AG08396 (cell line): Measurements from ENCODE around the gene CD6.
"Not testable (repeated sequence)": the region's sequence is repeated elsewhere in the genome, so short reads cannot be mapped to it uniquely, and the experiment has no call there.

ENCODE experiments used
- DNase-seq: peaks from one replicate; pipeline ENCODE4 v3.0.0; 2012; ENCODE audit warnings: low spot score, mixed read lengths

The CD6 gene

GRCh38 chr11:61054513-61054912 lies 83.0 kb downstream of the CD6 start:
- no peak for DNase-seq

DNA sequence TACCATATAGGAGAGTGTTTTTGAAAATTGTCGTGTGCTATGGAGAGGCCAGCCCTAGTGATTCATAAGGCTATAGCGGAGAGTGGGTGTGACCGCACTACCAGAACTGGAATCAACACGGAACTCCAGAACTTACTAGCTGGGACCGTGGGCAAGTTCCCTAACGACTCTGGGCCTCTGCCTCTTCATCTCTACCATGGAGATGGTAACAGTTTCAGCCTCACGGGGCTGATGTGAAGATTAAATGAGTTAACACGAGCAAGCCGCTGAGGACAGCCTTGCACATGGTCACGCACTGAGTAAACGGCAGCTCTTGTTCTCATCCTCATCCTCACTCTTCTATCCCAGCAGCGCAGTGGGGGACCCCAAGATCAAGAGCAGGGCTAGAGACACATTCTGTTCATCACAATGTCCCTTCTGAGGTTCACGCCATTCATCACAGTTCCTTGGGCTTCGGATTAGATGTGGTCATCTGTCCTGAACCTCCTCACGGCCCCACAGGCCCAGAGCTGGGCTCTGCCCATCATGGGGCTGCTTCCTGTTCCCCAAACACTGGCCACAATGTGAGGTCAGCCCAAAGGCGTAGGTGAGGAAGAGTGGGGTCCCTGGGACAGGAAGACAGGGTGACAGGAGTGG lies 83.6 kb downstream of the CD6 start:
- DNase-seq, result no peak

DNA sequence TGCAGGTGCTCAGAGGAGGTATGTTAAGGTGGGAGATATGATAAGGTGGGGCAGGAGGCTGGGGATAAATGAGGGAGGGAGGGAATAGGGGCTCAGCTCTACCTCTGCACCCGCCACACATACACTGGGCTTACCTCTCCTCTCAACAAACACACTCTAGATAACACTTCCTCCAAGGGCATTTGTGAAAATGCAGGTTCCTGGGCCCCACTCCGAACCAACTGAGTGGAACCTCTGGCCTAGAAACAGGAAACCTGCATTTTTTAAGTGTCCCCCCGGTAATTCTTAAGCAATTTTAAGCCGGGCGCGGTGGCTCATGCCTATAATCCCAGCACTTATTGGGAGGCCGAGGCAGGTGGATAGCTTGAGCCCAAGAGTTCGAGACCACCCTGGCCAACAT lies 84.3 kb downstream of the CD6 start:
- no peak for DNase-seq

DNA sequence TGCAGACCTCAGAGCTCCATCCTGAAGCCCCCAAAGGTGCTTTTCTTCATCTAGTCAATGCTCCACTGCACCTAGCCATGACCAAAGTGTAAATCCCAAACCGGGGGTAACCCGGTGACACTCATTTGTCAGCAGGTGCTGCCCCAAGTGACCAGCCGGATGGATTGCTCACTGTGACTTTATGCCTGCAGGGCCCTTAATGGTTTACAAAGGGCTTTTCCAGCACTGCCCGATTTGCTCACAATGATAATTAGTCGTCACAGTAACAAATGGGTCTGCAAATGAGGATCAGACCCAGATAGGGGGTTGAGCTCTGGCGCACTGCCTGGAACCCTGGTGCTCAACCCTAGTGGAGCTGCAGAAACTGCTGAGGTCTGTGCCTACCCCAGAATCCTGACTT lies 85.1 kb downstream of the CD6 start:
- no peak for DNase-seq

DNA sequence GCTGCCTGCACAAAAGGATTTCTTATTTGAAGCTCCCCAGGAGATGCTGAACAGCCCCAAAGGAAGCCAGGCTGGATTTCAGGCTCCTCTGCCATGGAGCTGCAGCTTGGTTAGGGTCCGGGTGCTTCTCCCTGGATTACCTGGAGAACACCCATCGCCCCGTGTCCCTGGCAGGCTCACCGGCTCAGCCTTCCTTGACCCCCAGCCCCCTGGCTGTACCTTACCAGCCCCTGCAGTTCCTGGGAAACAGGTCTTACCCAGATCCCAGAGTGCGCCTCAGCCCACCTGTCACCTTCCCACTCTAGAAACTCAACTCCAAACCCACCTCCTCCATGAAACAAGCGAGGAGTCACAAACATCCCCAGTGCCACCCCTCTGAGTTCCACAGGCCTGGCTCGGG lies 85.5 kb downstream of the CD6 start:
- no peak for DNase-seq

DNA sequence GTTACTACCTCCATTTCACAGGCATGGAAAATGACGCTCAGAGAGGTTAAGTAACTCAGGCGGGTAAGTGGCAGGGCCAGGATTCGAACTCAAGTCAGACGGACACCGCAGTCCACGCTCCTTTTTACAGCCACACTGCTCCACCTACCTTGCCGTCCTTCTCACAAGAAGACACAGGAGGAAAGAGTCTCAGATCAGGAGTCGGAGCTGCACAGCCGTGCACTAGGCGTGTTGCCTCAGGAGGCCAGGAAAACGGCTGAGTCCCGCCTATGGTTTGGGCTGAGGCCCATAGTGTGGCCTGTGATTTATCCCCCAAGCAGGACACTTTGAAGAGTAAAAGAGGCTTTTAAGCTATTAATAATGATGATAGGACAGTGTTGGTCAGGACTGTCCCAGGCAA lies 86.1 kb downstream of the CD6 start:
- no peak for DNase-seq

DNA sequence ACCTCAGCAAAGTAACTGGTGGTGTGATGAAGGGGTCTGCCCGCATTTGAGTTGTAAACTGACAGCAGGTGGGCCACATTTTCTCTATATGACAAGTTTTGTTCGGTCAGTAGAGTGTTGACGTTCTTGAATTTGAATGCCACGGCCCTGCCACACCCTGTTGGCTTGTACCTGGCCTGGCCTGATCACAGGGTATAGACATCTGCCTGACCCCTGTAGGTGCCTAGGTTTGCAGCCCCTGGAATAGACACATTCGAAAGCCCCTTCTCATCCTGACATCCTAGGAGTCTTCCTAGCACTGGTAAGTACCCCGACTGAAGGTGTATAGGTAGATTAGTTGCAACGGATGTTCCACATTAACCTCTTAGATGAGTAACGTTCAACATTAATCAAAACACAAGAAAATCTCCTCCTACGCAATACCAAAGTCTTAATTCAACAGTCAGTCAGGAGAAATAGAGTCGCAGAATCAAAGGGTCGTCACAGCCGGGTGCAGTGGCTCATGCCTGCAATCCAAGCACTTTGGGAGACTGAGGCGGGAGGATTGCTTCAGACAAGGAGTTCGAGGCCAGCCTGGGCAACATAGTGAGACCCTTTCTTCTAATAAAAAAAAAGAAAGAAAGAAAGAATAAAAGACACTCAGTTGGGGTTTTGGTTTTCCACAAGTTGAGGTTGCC lies 87.2 kb downstream of the CD6 start:
- DNase-seq, result no peak

DNA sequence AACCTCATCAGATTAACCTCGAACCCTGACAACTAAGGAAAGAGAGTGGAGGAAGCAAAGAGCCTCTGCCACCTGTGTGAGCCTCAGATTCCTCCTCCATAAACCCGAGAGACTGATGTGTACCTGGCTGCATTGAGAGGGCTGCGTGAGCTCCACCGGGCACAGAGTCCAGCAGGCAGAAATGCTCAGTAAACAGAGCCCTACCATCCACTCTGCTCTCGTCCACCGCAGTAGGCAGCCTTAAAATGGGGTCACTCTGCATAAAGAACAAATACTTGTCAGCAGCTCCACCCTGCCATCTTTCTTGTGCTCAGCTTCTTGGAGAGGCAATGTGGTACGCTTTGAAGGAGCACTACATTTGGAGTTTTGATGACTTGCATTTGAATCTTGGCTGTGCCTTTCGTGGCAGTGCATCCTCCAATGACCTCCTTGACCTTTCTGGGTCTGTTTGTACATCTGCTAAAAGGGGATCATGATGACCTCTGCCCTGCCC lies 87.8 kb downstream of the CD6 start:
- no peak for DNase-seq

DNA sequence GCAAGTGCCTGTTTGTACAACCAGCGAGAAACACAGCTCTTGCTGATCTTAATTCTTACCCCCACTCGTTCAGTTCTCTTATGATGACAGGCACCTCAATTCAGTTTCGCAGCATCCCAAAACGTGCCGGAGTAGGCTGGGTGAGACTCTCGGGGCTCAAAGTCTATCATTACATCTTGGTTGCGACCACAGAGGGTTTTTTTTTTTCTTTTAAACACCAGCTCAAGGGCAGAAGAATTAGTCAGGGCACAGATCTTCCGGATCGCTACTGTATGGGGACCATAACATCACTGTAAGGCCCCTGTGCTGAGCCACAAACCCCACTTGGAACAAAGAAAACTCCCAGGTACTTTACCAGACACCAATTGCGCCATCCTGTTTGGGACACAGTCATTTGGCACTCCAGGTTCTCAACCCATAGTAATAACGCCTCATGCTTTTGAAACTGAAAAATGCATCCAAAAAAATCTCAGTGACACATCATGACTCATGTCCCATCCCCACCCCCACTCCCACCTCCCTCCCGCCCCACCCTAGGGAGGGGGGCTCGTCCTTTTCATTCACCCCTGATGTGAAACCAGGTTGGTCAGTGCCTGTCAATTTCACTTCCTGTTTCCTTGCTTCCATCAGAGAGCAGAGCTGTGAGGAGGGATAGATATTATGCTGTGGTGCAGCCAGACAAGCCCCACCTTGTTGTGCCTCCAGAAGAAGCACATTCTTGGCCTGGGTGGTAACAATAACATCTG lies 89.8 kb downstream of the CD6 start:
- no peak for DNase-seq

- no peak for DNase-seq
Observed at GRCh38 chr11:61062181-61062930, 90.9 kb downstream of the CD6 start.

DNA sequence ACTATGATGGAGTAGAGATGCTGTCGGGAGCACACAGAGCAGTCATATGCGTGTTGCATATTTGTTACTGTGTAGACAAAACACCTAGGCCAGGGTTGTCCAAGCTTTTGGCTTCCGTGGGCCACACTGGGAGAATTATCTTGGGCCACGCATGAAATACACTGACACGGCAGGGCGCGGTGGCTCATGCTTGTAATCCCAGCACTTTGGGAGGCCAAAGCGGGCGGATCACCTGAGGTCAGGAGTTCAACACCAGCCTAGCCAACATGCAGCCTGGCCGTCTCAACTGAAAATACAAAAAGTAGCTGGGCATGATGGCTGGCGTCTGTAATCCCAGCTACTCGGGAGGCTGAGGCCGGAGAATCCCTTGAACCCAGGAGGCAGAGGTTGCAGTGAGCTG lies 93.8 kb downstream of the CD6 start:
- not testable (repeated sequence) for DNase-seq

DNA sequence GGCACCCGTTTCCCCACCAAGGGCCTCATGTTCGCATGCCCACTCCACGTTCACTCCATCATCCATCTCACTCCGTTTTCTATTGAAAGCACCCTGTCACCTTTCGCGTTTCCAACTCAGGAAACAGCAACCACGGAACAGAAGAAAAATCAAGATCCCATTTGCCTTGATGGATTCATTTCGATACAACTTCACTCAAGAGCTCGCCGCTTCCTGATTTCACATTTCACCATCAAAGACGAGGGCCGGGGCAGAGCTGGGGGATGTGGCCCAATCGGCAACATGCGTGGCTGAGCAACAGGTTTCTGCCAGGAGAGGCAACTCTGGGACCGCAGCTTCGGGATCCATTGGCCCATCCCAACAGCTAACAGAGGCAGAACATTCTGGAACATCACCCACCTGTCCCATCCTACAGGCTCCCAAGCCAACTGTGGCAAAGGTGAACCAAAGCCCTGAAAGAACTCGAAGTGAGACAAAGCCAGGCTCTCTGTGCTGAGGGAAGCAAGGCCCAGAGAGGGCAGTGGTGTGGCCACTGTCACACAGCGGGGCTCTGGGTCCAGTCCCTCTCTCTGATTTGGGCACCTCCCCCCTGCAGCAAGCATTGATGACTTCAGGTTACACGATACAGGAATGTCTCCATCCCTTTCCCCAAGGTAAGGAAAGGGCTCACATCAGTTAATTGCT lies 94.6 kb downstream of the CD6 start:
- no peak for DNase-seq

DNA sequence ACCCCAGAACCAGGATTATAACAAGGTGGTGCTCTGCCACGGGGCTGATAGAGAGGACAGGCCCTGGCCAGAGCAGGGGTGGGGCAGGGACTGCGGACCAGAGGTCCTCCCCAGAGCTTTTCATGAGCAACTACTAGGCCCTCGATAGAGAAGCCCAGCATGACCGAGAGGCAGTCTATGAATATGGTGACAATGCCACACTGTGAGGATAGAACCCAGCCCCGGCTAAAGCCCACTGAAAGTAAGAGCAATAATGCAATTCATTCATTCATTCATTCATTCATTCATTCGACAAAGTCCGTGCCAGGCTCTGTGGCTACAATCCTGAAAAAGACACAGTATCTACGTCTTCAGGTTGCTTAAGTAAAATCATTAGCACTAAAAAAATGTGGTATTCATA lies 95.2 kb downstream of the CD6 start:
- DNase-seq, result no peak

DNA sequence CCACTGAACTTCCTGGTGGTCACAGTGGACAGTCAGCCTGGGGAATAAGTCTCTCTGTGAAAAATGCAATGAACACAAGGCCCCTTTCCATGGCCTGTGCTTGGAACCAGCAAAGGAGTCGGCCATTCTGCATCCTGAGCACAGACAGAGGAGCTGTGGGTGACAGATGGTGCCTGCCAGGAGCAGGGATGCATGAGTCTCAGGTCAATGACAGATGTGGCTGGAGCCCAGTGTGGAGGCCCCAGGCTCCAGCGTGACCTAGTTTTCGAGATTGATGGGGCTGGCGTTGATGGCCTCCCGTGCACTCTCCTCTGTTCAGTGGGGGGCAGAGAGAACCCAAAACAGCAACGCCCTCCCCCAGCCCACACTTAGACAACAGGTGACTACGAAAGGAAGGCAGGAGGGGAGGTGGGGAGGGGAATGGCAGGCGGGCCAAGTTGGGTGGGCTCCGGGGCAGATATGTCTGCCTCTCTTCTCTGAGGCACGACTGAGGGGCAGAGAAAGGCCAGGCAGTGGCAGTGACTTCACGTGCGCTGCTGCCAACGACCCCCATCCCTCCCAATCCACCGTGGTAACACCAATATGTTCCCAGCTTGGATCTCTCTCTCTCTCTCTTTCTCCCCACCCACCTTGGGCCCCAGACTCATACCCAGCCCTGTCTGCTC lies 96.4 kb downstream of the CD6 start:
- DNase-seq, result no peak

DNA sequence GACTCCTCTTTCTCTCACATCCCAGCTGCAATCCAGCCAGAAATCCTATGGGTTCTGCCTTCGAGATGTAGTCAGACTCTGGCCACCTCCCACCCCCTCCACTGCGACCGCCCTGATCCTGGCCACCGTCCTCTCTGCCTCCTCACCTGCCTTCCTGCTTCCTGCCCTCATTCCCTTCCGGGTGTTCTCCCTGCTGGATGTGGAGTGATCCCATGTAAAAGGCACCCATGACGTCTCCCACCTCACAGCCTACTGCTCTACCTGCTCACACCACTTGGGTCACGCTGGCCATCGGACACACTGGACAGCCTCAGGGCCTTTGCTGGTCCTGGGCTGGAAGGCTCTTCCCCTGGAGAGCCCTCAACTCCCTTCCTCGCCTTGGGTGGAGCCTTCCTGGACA lies 97.1 kb downstream of the CD6 start:
- no peak for DNase-seq

DNA sequence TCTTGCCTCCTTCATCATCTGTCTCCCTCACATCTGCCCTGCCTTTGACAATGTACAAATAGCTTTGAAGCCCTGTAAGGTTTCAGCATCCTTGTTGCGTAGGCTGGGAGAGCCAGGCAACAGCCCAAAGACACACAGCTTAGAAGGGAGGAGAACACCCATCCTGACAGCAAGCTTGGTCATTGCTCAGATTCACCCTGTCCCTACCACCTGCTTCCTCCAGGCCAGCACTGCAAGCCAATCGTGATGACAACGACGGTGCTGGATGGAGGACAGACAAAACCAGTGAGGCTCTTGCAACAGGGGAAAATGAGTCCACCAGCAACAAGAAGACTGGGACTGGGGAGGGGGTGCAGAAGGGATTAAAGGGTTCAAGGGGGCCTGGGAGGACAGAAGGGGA lies 97.9 kb downstream of the CD6 start:
- DNase-seq, result no peak
